GM18502 (cell line): ENCODE data around the gene GLB1L3.
"Not testable (repeated sequence)": the region's sequence is repeated elsewhere in the genome, so short reads cannot be mapped to it uniquely, and the experiment has no call there.

Source experiments
- ATAC-seq: cut with Tn5 transposase; IDR thresholded peaks from one replicate; pipeline ENCODE4 v1.9.1; 2021; ENCODE audit warnings: mild to moderate bottlenecking; ENCODE audit not compliant: unreplicated experiment, poor library complexity

The GLB1L3 gene

GRCh38 chr11:134340354-134340964 lies 64.3 kb downstream of the GLB1L3 start:
- no peak for ATAC-seq

- no peak for ATAC-seq
Observed at GRCh38 chr11:134341805-134342571, 65.8 kb downstream of the GLB1L3 start.

GRCh38 chr11:134342572-134343340 lies 66.6 kb downstream of the GLB1L3 start:
- no peak for ATAC-seq

DNA sequence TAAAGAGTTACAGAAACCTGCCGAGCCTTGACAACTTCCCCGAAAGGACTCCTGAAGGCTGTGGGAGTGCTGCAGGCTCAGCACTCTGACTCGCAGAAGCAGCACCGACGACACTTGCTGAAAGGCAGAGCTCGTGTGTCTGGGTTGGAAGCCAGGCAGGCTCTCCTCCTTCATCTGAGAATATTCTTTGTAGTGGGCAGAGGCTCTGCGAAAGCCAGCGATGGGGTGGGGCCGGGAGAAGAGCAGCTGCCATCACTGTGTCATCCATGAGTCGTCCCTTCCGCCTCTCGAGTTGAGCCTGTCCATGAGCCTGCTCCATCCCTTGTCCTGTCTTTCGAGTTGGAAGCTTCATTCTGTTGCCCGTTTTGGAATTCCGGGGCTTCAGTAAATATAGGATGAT lies 67.5 kb downstream of the GLB1L3 start:
- ATAC-seq: no peak

DNA sequence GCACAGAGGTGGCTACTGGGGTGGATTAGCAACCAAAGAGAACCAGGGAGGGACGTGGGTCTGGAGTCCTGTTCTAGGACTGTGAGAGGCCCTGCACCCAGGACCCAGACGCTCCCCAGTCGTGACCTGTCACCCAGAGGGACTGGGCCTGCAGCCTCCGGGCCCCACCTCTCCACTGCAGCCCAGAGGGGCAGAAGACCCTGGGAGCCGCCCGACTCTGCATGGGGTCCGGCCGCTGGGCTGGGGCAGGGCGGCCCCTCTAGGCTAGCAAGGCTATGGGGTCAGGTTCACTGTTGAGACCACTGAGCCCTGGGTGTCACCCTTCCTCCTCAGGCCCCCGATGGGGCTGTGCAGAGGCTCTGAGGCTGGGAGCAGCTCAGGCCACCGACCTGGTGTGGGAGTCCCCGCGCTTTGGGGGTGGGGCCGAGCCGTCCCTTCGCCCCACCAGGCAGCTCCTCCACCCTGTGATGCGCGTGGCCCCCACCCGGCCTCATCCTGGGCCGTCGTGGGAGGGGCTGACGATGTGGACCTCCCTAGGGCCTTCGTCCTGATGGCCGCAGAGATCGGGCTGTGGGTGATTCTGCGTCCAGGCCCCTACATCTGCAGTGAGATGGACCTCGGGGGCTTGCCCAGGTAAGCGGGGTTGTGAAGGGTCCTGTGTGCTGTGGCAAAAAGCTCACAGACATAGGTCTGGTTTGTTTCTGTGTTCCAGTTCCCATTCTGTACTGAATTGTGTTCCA lies 68.5 kb downstream of the GLB1L3 start:
- ATAC-seq: not testable (repeated sequence)

GRCh38 chr11:134345237-134345550 lies 69.0 kb downstream of the GLB1L3 start:
- ATAC-seq: no peak

GRCh38 chr11:134346101-134346975 lies 70.2 kb downstream of the GLB1L3 start:
- ATAC-seq: no peak

GRCh38 chr11:134346976-134347350 lies 70.8 kb downstream of the GLB1L3 start:
- no peak for ATAC-seq

- no peak for ATAC-seq
Observed at GRCh38 chr11:134347441-134347840, 71.3 kb downstream of the GLB1L3 start.

- ATAC-seq: peak; percentile 66
Observed at GRCh38 chr11:134349109-134349801, 73.1 kb downstream of the GLB1L3 start.

DNA sequence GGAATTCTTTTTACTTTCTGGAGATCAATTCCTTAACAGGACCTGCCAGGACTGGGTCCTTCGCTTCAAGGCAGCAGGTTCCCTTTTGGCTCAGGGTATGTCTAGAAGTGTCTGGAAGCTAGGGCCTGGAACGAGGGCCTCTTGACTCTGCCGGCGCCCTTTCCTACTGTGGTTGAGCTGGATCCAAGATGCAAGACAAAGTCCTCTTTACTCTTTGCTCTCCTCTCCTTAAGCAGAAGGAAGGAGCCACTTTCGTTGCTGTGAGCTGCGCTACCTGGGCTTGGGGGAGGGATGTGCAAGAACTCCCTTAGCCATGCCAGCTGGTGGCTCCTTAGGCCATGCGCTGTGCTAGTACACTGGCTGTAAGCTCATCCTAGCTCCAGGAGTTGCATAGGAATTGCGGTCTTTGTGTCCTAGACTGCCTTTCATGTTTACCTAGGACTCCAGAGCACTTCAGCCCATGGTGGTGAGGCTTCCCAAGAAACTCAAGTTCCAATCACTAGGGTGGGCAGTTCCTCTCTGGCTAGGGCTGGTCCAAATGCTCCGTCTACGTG lies 73.7 kb downstream of the GLB1L3 start:
- peak; percentile 12 for ATAC-seq

GRCh38 chr11:134350381-134350780 lies 74.2 kb downstream of the GLB1L3 start:
- peak; percentile 81 for ATAC-seq

GRCh38 chr11:134352111-134352510 lies 75.9 kb downstream of the GLB1L3 start:
- no peak for ATAC-seq

- no peak for ATAC-seq
Observed at GRCh38 chr11:134355136-134355535, 79.0 kb downstream of the GLB1L3 start.

- ATAC-seq: no peak
Observed at GRCh38 chr11:134355656-134356055, 79.5 kb downstream of the GLB1L3 start.

DNA sequence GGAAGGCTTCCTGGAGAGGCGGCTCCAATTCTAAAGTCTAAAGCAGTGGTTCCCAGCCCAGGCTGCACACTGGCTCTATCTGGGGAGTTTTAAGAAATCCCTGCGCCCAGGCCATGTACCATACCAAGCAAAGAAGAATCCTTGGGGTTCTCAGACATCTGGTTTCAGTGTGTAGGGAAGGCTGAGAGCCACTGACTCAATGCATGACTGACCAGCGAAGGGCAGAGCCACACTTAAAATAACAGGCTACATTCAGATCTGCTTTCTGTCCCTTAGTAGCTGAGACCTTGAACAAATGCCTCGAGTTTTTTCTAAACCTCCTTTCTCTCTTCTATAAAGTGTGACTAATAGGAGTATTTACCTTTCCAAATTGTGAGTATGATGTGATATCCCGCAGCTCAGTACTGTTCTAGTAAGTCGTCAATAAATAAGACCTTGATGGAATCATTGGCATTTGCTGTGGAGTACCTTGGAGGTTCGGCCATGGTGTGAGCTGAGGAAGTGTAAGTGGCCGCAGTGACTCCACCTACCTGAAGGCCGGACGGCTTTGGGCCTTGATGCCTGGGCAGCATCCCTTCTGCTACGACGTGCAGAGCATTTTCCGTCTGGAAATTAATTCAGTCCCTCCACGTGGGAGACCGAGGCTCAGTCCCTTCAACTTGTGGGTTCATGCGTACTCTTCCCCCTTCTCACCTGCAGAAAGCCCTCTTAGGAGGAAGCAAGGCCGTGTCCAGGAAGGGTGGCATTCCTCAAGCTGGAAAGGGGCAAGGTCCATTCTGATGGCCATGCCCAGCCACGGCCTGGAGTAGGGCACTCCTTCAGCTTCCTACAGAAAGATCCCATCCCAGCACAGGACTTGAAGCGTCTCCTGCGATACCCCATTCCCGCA lies 80.7 kb downstream of the GLB1L3 start:
- ATAC-seq: no peak

- ATAC-seq: no peak
Observed at GRCh38 chr11:134357545-134357839, 81.3 kb downstream of the GLB1L3 start.

- no peak for ATAC-seq
Observed at GRCh38 chr11:134358165-134358855, 82.1 kb downstream of the GLB1L3 start.
